ENCODE data around the gene IKZF3. TPM values are rescaled to one million over a fixed set of nuclear protein-coding genes. Genes with fewer than 3 reads are reported as not detected.

The IKZF3 gene
- total and polyA plus RNA-seq, 7 experiments from 2014 or later = 9.7 to 77.8 (median 55.5) TPM

DNA sequence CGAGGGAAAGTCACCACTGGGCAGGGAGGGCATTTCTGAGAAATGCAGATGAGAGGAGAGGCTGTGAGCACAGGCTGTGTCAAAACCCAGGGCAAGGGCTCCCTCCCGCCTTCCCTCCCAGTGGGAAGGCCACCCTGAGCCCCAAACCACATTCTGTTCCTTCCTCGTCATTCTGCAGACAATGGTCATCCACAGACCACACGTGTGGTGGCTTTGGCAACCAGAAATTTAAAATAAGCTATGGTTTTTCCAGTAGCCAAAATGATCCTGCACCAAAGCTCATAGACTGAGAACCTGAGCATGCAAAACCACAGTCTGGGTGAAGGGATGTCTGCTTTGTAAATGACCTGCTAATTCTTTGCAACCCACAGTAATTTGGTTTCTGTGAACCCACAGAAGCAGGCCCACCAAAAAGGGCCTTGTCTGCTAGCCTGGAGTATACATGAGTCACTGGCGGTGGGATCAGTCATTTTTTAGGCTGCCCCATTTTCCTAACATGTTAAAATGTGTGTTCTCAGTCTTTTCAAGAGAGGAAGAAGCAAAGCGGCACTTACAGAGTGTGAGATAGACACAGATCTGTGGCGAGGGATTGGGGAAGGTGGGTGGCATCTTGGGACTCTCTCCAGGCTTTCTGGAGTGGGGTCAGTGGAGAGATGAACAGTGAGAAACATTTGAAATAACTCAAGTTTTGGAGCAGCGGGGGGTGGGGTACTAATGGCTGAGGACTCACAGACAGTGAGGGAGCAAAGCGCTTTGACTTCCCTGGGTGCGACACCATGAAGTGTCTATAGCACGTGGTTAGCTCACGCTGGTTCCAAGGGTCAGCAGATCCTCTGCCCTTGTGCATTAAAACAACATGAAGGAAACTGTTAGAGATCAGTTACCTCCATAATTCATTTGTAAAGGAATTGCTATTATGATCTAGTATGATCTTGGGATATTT lies 105.9 kb downstream of the IKZF3 start:
- H3K4me1 ChIP-seq (ENCODE audit: control insufficient read depth in 2 of 2, insufficient read depth in 2 of 2, low read length in 2 of 2) = peaks cover 40 to 59% of the 10 kb centered on the region in 2 donors
- H3K36me3 Mint-ChIP-seq = peaks cover 0 to 8% (median 8%) of the 10 kb centered on the region in 5 donors
- H3K27me3 Mint-ChIP-seq = no peaks in the 10 kb centered on the region
- peaks cover 37 to 68% (median 61%) of the 10 kb centered on the region in 7 donors for H3K4me1 Mint-ChIP-seq
- DNase-seq (peak in 1 of 9 donors; percentile 46), ATAC-seq (no peak)
- H3K27ac Mint-ChIP-seq = peak overlapping the region; percentile 87 to 99 (median 97)
- peaks cover 0 to 9% (median 5%) of the 10 kb centered on the region in 3 experiments for H3K36me3 ChIP-seq (ENCODE audit: control insufficient read depth in 2 of 3, insufficient read depth in 3 of 3, low read length in 3 of 3)
- H3K9me3 ChIP-seq (ENCODE audit: control insufficient read depth in 2 of 3, low read length in 3 of 3) = no peaks in the 10 kb centered on the region
- H3K4me3 Mint-ChIP-seq = peak overlapping the region in 9 of 10 donors; percentile 4 to 85 (median 42)
- no peaks in the 10 kb centered on the region for H3K27me3 ChIP-seq (ENCODE audit: control insufficient read depth in 2 of 2, insufficient read depth in 2 of 2, low read length in 2 of 2)
- CTCF ChIA-PET = interaction anchor here (0.6 to 2.3 kb wide), 5 partner anchors 12 to 106 kb away, joined by 3 to 8 read pairs (median 5); partner anchors contain the start of gene IKZF3
- H3K27ac ChIP-seq (ENCODE audit: low read depth, low read length) = peak overlapping the region; percentile 87
- H3K4me3 ChIP-seq (ENCODE audit: low read length) = no peak overlapping the region
- POLR2A ChIA-PET = interaction anchor here (0.7 to 2.2 kb wide), 10 partner anchors 8 to 889 kb away, joined by 3 to 9 read pairs (median 3); no protein-coding TSS in a partner anchor
- peaks cover 0 to 2% (median 0%) of the 10 kb centered on the region in 11 donors for H3K9me3 Mint-ChIP-seq
- intact Hi-C loops (cut with micrococcal nuclease) = loop anchor here (1.0 to 5.0 kb wide), 2 partner anchors 34 to 55 kb away; no protein-coding TSS in a partner anchor

DNA sequence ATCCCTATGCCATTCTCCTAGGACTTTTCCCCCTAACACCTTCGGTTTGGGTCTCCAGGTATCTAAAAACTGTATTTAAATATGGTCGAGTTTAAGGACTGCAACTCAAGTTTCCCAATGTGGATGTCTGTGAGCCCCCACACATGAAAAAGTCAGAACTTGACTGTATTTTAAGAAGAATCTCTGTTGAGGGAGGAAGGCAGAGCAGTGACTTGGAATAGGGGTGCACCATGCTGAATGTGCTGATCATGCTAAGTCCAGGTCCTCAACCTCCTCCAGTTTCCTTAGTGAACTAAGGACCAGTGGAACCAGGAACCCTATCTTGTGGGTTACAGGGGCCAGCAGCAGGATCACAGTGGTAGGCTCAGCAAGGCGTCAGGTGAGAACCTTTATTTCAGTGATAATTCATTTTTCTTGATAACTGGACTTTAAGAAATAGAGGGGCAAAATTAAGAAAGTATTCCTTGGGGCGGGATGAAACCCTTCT lies 106.9 kb downstream of the IKZF3 start:
- H3K4me1 Mint-ChIP-seq = peaks cover 37 to 70% (median 59%) of the 10 kb centered on the region in 7 donors
- no peak for DNase-seq
- POLR2A ChIA-PET = interaction anchor here (1.2 to 2.9 kb wide), 6 partner anchors 9 to 69 kb away, joined by 3 to 21 read pairs (median 6); no protein-coding TSS in a partner anchor

DNA sequence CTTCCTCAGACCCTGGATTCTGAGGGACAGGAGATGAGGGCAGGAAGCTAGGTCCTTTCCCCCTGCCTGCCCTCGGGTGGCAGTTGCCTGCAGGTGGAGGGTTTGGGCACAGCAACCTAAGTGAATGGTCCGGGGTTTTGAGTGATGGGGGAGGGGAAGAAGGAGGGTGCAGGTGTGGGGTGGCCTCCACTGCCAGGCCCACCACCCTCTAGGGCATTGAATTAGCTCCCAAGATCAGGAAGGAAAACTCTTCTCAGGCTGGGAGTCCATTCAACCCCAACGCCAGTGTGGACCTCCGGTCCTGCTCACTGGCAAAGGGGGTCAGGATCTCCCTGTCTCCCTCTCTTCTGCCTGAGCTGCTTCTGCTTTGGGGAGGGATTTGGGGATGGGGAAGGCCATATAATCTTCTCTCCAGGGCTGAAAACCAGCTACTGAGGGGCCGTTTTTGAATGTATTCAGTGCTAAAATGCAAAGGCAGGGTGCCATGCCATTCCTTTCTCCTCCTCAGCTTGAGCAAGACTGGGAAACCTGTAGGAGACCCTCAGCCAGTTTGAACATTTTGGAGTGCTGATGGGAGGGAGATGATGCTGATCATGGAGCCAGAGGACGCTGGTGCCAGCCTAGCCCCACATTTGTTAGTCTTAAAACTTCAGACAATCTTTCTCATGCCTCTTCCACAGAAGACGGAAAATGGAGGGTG lies 107.6 kb downstream of the IKZF3 start:
- Mint-ChIP-seq H3K36me3 (peaks cover 0 to 5% (median 3%) of the 10 kb centered on the region in 5 donors), H3K9me3 (peaks cover 0 to 2% (median 0%) of the 10 kb centered on the region in 11 donors), H3K4me1 (peaks cover 37 to 72% (median 61%) of the 10 kb centered on the region in 7 donors), H3K27me3 (no peaks in the 10 kb centered on the region), H3K27ac (peak overlapping the region; percentile 87 to 99 (median 97)), H3K4me3 (peak overlapping the region; percentile 61 to 92 (median 82))
- intact Hi-C loops (cut with micrococcal nuclease) = loop anchor here (5.0 kb wide), 1 partner anchor 36 kb away; no protein-coding TSS in a partner anchor
- Histone ChIP-seq H3K27me3 (ENCODE audit: control insufficient read depth in 2 of 2, insufficient read depth in 2 of 2, low read length in 2 of 2) (no peaks in the 10 kb centered on the region), H3K4me3 (ENCODE audit: low read length) (peak overlapping the region; percentile 76), H3K9me3 (ENCODE audit: control insufficient read depth in 2 of 3, low read length in 3 of 3) (no peaks in the 10 kb centered on the region), H3K27ac (ENCODE audit: low read depth, low read length) (peak overlapping the region; percentile 87), H3K36me3 (ENCODE audit: control insufficient read depth in 2 of 3, insufficient read depth in 3 of 3, low read length in 3 of 3) (no peaks in the 10 kb centered on the region), H3K4me1 (ENCODE audit: control insufficient read depth in 2 of 2, insufficient read depth in 2 of 2, low read length in 2 of 2) (peaks cover 43 to 65% of the 10 kb centered on the region in 2 donors)
- ATAC-seq = no peak
- peak in 1 of 9 donors; percentile 27 for DNase-seq
- ChIA-PET POLR2A (interaction anchor here (0.5 to 2.9 kb wide), 22 partner anchors 8 to 122 kb away, joined by 3 to 50 read pairs (median 7); partner anchors contain the start of genes IKZF3, PGAP3 and ZPBP2), CTCF (interaction anchor here (0.6 to 2.7 kb wide), 7 partner anchors 10 to 225 kb away, joined by 3 to 14 read pairs (median 5); partner anchors contain the start of gene PGAP3)

More for the DNA sequence above, 106.9 kb downstream of the IKZF3 start:
- H3K27me3 Mint-ChIP-seq = no peaks in the 10 kb centered on the region
- CTCF ChIA-PET = interaction anchor here (1.3 to 2.7 kb wide), 3 partner anchors 13 to 36 kb away, joined by 5 to 14 read pairs (median 6); no protein-coding TSS in a partner anchor
- Histone ChIP-seq H3K27me3 (ENCODE audit: control insufficient read depth in 2 of 2, insufficient read depth in 2 of 2, low read length in 2 of 2) (no peaks in the 10 kb centered on the region), H3K36me3 (ENCODE audit: control insufficient read depth in 2 of 3, insufficient read depth in 3 of 3, low read length in 3 of 3) (peaks cover 0 to 4% (median 0%) of the 10 kb centered on the region in 3 experiments), H3K27ac (ENCODE audit: low read depth, low read length) (peak overlapping the region; percentile 87), H3K4me1 (ENCODE audit: control insufficient read depth in 2 of 2, insufficient read depth in 2 of 2, low read length in 2 of 2) (peaks cover 43 to 65% of the 10 kb centered on the region in 2 donors), H3K4me3 (ENCODE audit: low read length) (no peak overlapping the region), H3K9me3 (ENCODE audit: control insufficient read depth in 2 of 3, low read length in 3 of 3) (no peaks in the 10 kb centered on the region)
- peak overlapping the region; percentile 87 to 99 (median 97) for H3K27ac Mint-ChIP-seq
- peaks cover 0 to 2% (median 0%) of the 10 kb centered on the region in 11 donors for H3K9me3 Mint-ChIP-seq
- no peak for ATAC-seq
- H3K36me3 Mint-ChIP-seq = peaks cover 0 to 5% (median 3%) of the 10 kb centered on the region in 5 donors
- intact Hi-C loops (cut with micrococcal nuclease) = loop anchor here (5.0 kb wide), 1 partner anchor 35 kb away; no protein-coding TSS in a partner anchor
- peak overlapping the region in 6 of 10 donors; percentile 22 to 85 (median 60) for H3K4me3 Mint-ChIP-seq

DNA sequence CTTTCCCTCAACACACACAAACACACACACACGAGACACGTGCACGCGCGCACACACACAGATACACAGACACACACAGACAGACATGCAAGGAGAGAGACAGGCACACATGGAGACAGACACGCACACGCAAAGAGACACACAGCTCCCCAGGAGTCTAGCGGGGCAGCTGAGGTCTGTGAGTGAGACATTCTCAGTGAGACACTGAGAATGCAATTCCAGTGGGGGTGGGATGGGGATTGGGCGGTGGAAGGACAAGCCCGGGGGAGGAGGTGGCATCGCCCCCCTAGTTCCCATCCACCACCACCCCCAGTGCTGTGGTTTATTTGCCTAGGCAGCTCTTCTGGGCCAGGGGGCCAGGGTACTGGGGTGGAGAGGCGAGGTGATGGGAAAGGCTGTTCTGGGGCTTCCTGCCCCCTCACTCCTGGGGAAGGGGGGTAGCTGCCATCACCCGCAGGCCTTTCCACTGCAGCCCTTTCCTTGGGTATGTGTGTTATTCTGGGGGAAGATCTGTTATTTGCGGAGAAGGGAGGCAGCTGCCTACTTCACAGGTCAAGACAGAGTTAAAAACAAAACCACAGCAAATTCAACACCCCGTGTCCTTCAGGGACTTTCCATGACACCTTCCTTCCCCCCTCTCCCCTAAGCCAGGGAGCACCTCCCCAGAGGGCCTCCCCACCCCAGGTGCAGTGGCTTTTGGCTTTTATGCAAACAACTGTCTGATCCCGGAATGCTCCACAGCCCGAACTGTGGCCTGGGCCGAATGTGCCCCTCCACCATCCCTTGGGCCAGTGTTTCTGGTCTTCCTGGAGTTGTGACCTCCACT lies 108.3 kb downstream of the IKZF3 start:
- intact Hi-C loops (cut with micrococcal nuclease) = loop anchor here (2.0 to 5.0 kb wide), 4 partner anchors 37 to 63 kb away; no protein-coding TSS in a partner anchor
- peaks cover 0 to 2% (median 0%) of the 10 kb centered on the region in 11 donors for H3K9me3 Mint-ChIP-seq
- peak overlapping the region; percentile 61 to 92 (median 82) for H3K4me3 Mint-ChIP-seq
- H3K36me3 Mint-ChIP-seq = peaks cover 0 to 3% (median 0%) of the 10 kb centered on the region in 5 donors
- H3K4me1 Mint-ChIP-seq = peaks cover 37 to 66% (median 57%) of the 10 kb centered on the region in 7 donors
- peaks cover 43 to 65% of the 10 kb centered on the region in 2 donors for H3K4me1 ChIP-seq (ENCODE audit: control insufficient read depth in 2 of 2, insufficient read depth in 2 of 2, low read length in 2 of 2)
- no peaks in the 10 kb centered on the region for H3K36me3 ChIP-seq (ENCODE audit: control insufficient read depth in 2 of 3, insufficient read depth in 3 of 3, low read length in 3 of 3)
- peak; percentile 35 to 81 (median 45) for DNase-seq
- ChIA-PET POLR2A (interaction anchor here (0.5 to 2.9 kb wide), 34 partner anchors 9 to 556 kb away, joined by 3 to 50 read pairs (median 6); partner anchors contain the start of genes IKZF3, NR1D1, PGAP3 and PSMD3), CTCF (interaction anchor here (0.6 to 2.7 kb wide), 16 partner anchors 8 to 271 kb away, joined by 3 to 14 read pairs (median 4); partner anchors contain the start of genes MIEN1, PGAP3 and PSMD3)
- peak overlapping the region; percentile 87 to 99 (median 97) for H3K27ac Mint-ChIP-seq
- H3K27me3 ChIP-seq (ENCODE audit: control insufficient read depth in 2 of 2, insufficient read depth in 2 of 2, low read length in 2 of 2) = no peaks in the 10 kb centered on the region
- no peaks in the 10 kb centered on the region for H3K9me3 ChIP-seq (ENCODE audit: control insufficient read depth in 2 of 3, low read length in 3 of 3)
- H3K27me3 Mint-ChIP-seq = no peaks in the 10 kb centered on the region
- ATAC-seq = peak; percentile 16
- peak overlapping the region; percentile 87 for H3K27ac ChIP-seq (ENCODE audit: low read depth, low read length)
- H3K4me3 ChIP-seq (ENCODE audit: low read length) = peak overlapping the region; percentile 76

DNA sequence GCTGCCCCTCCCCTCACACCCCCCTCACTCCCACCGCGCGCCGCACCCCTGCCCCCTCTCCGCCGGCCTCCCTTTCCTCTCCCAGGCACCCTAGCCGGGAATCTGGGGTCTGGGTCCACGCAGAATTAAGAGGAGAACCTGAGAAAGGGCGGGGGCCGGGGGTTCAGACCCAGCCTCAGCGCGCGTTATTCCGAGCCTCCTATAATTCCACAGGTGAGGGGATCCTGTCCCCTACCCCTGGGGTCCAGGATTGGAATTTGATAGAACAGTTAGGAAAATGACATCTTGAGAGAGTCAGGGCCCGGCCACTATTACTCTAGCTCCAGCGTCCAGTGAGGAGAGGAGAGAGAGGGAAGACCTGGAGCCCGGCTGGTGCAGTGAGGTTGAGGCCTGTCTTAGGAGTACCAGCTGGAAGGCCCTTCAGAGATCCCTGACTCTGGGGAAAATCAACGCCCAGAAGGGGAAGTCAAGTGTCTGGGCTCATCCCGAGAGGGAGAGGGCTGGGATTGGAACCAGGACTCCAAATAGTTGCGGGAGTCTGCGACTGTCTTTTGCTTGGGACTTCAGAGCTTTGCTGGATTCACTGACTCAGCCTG lies 109.1 kb downstream of the IKZF3 start:
- Mint-ChIP-seq H3K4me1 (peaks cover 37 to 65% (median 57%) of the 10 kb centered on the region in 7 donors), H3K36me3 (peaks cover 0 to 3% (median 0%) of the 10 kb centered on the region in 5 donors), H3K4me3 (peak overlapping the region; percentile 61 to 92 (median 82)), H3K27ac (peak overlapping the region; percentile 87 to 99 (median 97)), H3K9me3 (peaks cover 0 to 2% (median 0%) of the 10 kb centered on the region in 11 donors), H3K27me3 (no peaks in the 10 kb centered on the region)
- DNase-seq (peak in 1 of 9 donors; percentile 32), ATAC-seq (no peak)
- H3K27me3 ChIP-seq (ENCODE audit: control insufficient read depth in 2 of 2, insufficient read depth in 2 of 2, low read length in 2 of 2) = no peaks in the 10 kb centered on the region
- peaks cover 43 to 65% of the 10 kb centered on the region in 2 donors for H3K4me1 ChIP-seq (ENCODE audit: control insufficient read depth in 2 of 2, insufficient read depth in 2 of 2, low read length in 2 of 2)
- intact Hi-C loops (cut with micrococcal nuclease) = loop anchor here (1.0 to 5.0 kb wide), 21 partner anchors 15 to 293 kb away; partner anchors contain the start of genes IKZF3 (in 2 of the 2), LRRC3C (in 2 of the 2), MIEN1 (in 2 of the 2) and ORMDL3 (in 2 of the 2)
- H3K9me3 ChIP-seq (ENCODE audit: control insufficient read depth in 2 of 3, low read length in 3 of 3) = no peaks in the 10 kb centered on the region
- H3K36me3 ChIP-seq (ENCODE audit: control insufficient read depth in 2 of 3, insufficient read depth in 3 of 3, low read length in 3 of 3) = no peaks in the 10 kb centered on the region
- ChIA-PET CTCF (interaction anchor here (0.6 to 2.7 kb wide), 17 partner anchors 8 to 512 kb away, joined by 3 to 14 read pairs (median 3); partner anchors contain the start of genes MIEN1 and PSMD3), POLR2A (interaction anchor here (0.7 to 2.9 kb wide), 35 partner anchors 10 to 555 kb away, joined by 3 to 50 read pairs (median 6); partner anchors contain the start of genes IKZF3, MIEN1, NR1D1 and PGAP3)
- peak overlapping the region; percentile 76 for H3K4me3 ChIP-seq (ENCODE audit: low read length)
- H3K27ac ChIP-seq (ENCODE audit: low read depth, low read length) = peak overlapping the region; percentile 87

Measured in naive thymus-derived CD4-positive, alpha-beta T cell (primary cell).